ENCODE measurements around the gene VPS33A. TPM values are rescaled to one million over a fixed set of nuclear protein-coding genes. Genes with fewer than 3 reads are reported as not detected.
"Not testable (repeated sequence)": the region's sequence is repeated elsewhere in the genome, so short reads cannot be mapped to it uniquely, and the experiment has no call there.

The VPS33A gene
- total and polyA plus RNA-seq, 2 of the 8 experiments (the other 6 are each of a cell fraction or from before 2014, with no cell fraction given) = 16.4 to 41.8 TPM

DNA sequence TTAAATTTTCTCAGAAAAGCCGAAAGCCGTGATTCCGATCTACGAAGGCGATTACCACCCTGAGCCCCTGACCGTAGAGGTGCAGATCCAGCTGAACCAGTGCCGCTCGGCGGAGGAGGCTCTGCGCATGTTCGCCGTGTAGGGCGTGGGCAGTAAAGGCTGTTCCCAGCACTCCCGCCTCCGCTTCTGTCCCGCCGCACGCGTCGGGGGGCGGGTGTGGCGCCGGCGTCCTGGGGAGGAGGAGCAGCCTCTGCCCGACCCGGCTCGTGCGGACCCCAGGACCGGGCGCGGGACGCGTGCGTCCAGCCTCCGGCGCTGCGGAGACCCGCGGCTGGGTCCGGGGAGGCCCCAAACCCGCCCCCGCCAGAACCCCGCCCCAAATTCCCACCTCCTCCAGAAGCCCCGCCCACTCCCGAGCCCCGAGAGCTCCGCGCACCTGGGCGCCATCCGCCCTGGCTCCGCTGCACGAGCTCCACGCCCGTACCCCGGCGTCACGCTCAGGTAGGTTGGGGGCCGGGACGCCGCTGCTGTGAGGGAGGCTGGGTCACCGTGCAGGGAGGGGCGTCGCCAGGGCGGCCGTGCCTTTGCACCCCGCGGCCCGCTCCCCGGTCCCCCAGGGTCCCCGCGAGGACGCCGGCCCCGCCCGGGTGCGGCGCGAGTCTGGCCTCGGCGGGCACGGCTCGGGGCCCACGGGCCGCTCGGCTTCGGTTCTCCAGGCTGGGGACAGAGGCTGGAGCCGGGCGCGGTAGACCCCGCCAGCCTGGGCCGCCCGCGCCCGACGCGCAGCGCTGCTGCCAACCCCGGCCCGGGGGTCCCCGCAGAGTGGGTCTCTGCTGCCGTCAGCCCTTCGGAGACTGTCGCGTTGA is 62.8 kb downstream of the VPS33A start, which contains the start of gene B3GNT4 (continued):
- TF ChIP-seq KDM4A (IDR thresholded peaks at IDR 0.05; ENCODE audit: low read depth, low read length, severe bottlenecking) (peak; percentile 93), PHF8 (conservative IDR thresholded peaks at IDR 0.05; ENCODE audit: low read depth, low read length) (peak; percentile 48; the same call in 1 of the 2 replicates), EGR1 (IDR thresholded peaks at IDR 0.05; ENCODE audit: borderline replicate concordance, low read depth, low read length) (peak; percentile 58; the same call in 1 of the 2 replicates), CHD2 (IDR thresholded peaks at IDR 0.05; ENCODE audit: low read length) (no peak), EP300 (IDR thresholded peaks at IDR 0.05; ENCODE audit: borderline replicate concordance in 1 of 2, low read depth in 2 of 2, low read length in 2 of 2) (peak in 1 of 2 experiments; percentile 42; a peak in 1 of 3 replicates), NRF1 (IDR thresholded peaks at IDR 0.05; ENCODE audit: low read depth, low read length) (peak; percentile 41), EZH2 (IDR thresholded peaks at IDR 0.05; ENCODE audit: low read depth, low read length, severe bottlenecking) (peak; percentile 76), ASH2L (IDR thresholded peaks at IDR 0.05; ENCODE audit: low read length) (peak; percentile 47)

- not testable (repeated sequence) for DNase-seq (ENCODE audit: low read depth in 1 of 2, low spot score in 2 of 2); H3K9me3 ChIP-seq (ENCODE audit: insufficient read depth in 2 of 2, low read depth in 1 of 2, low read length in 1 of 2); H3K79me1 ChIP-seq (ENCODE audit: low read depth, low read length); H4K5ac ChIP-seq (ENCODE audit: insufficient read length, low read depth, low read length); H3K56ac ChIP-seq (replicated peaks; ENCODE audit: insufficient read length, low read depth, low read length); H4K91ac ChIP-seq (replicated peaks; ENCODE audit: insufficient read length, low read length); H3K23ac ChIP-seq (ENCODE audit: insufficient read length); H2BK20ac ChIP-seq (ENCODE audit: low read length); H3K79me2 ChIP-seq (ENCODE audit: control insufficient read depth in 1 of 2, insufficient read depth in 2 of 2, low read length in 2 of 2); H2BK5ac ChIP-seq (ENCODE audit: low read depth, low read length); H3K14ac ChIP-seq (ENCODE audit: insufficient read length); H2AK5ac ChIP-seq (ENCODE audit: low read depth, low read length); FAIRE-seq; H3K27ac ChIP-seq (ENCODE audit: low read depth, low read length); H3K9ac ChIP-seq (replicated peaks in 1 of 4; ENCODE audit: extremely low read depth in 1 of 4, low read depth in 3 of 4, low read length in 3 of 4); H3K4ac ChIP-seq (replicated peaks; ENCODE audit: insufficient read length, low read depth, low read length); H3K4me1 ChIP-seq (replicated peaks in 1 of 4; ENCODE audit: control insufficient read depth in 3 of 4, insufficient read depth in 4 of 4, low read length in 3 of 4); H2BK120ac ChIP-seq (replicated peaks; ENCODE audit: low read depth, low read length); H3K23me2 ChIP-seq (ENCODE audit: low read depth, low read length); H4K8ac ChIP-seq (ENCODE audit: extremely low read depth, insufficient read depth, low read length); H2BK15ac ChIP-seq (ENCODE audit: low read length); H2BK12ac ChIP-seq (ENCODE audit: low read depth, low read length)
- Histone ChIP-seq H3K4me3 (ENCODE audit: extremely low read depth in 1 of 4, insufficient read depth in 2 of 4, low read depth in 3 of 4, low read length in 4 of 4) (peak overlapping the region; percentile 29 to 74 (median 54); a peak in 7 of 8 replicates), H3K36me3 (ENCODE audit: control insufficient read depth in 2 of 4, insufficient read depth in 4 of 4, low read length in 3 of 4) (peaks cover 0 to 13% (median 7%) of the 10 kb centered on the region in 4 experiments; a peak in 5 of 8 replicates), H3K4me2 (ENCODE audit: insufficient read depth in 1 of 2, low read depth in 2 of 2, low read length in 2 of 2) (peak overlapping the region; percentile 60 to 98), H4K20me1 (replicated peaks in 1 of 2; ENCODE audit: control insufficient read depth in 1 of 2, insufficient read depth in 2 of 2, low read length in 2 of 2) (peaks cover 8 to 14% of the 10 kb centered on the region in 2 experiments), H2AFZ (ENCODE audit: low read length) (0 out of 2 replicates have a peak overlapping the region, but pooled peaks have one; percentile 97), H3K18ac (ENCODE audit: extremely low read depth, low read length) (peak overlapping the region; percentile 5; the same call in 1 of the 2 replicates), H3K27me3 (replicated peaks in 1 of 4; ENCODE audit: control insufficient read depth in 3 of 4, extremely low read depth in 1 of 4, insufficient read depth in 3 of 4, low read length in 3 of 4) (peaks cover 9 to 44% (median 27%) of the 10 kb centered on the region in 4 experiments; a peak in 6 of 7 replicates)
- 69% methylated on average over 18 of the region's 19 CpGs; no CpG with 5 or more reads in 1 of the 2 experiments for WGBS, 2 experiments (ENCODE audit: extremely low coverage in 1 of 2, insufficient coverage in 1 of 2, insufficient read length in 1 of 2, insufficient replicate concordance in 2 of 2, low coverage in 1 of 2, low lambda C conversion rate in 2 of 2, missing lambda C conversion rate in 1 of 2)
- ChIA-PET POLR2A (ENCODE audit: partially characterized antibody) (interaction anchor here (0.8 to 17.6 kb wide), 3 partner anchors 9 to 363 kb away, joined by 3 to 230 read pairs (median 4); partner anchors contain the start of gene DIABLO), CTCF (ENCODE audit: partially characterized antibody) (interaction anchor here (1.1 to 4.0 kb wide), 3 partner anchors 9 to 65 kb away, joined by 3 to 18 read pairs (median 3); no protein-coding TSS in a partner anchor)
Observed at GRCh38 chr12:122202811-122203210, 63.5 kb downstream of the VPS33A start.
